PC-9 (cell line): Measurements from ENCODE around the gene RPAP2.

Experiments used
- EZH2 ChIP-seq: fragments of 200-600 bp; sonication (generic); IDR thresholded peaks from 2 replicates; pipeline ENCODE4 v1.8.0; 2017; ENCODE audit warnings: antibody characterized with exemption, low read depth
- TF ChIP-seq, protein P1 (sequence below): fragments of 200-600 bp; sonication (generic); conservative IDR thresholded peaks from 2 replicates; pipeline ENCODE4 v1.6.1; 2017; ENCODE audit warnings: mixed run types, antibody characterized with exemption, mild to moderate bottlenecking, moderate library complexity

DNA sequence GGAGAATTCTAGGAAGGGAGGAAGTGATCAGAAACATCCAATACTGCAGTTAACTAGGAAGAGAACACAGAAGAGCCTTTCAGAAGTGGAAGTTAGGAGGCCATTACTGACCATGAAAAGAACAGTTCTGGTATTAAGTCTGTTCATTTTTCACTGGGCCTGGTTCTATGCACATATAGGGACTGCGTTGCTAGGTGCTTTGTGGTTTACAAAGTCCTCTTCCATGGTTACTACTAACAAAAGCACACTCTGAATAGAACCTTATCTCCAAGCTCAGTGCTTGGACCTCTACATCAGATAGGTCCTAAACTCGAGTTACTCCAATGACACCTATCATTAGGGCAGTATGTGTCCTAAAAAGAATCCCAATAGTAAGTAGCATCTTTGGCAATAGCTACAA lies 75.4 kb downstream of the RPAP2 start:
- TF ChIP-seq EZH2, result no peak
- TF ChIP-seq, protein P1, sequence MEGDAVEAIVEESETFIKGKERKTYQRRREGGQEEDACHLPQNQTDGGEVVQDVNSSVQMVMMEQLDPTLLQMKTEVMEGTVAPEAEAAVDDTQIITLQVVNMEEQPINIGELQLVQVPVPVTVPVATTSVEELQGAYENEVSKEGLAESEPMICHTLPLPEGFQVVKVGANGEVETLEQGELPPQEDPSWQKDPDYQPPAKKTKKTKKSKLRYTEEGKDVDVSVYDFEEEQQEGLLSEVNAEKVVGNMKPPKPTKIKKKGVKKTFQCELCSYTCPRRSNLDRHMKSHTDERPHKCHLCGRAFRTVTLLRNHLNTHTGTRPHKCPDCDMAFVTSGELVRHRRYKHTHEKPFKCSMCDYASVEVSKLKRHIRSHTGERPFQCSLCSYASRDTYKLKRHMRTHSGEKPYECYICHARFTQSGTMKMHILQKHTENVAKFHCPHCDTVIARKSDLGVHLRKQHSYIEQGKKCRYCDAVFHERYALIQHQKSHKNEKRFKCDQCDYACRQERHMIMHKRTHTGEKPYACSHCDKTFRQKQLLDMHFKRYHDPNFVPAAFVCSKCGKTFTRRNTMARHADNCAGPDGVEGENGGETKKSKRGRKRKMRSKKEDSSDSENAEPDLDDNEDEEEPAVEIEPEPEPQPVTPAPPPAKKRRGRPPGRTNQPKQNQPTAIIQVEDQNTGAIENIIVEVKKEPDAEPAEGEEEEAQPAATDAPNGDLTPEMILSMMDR, result no peak
